ENCODE data around the gene ADCY7.

The ADCY7 gene

GRCh38 chr16:50266337-50267091 lies at the start of gene ADCY7:
Gene ADCY7 (plus strand): TSS chr16:50266551. CDS start chr16:50288180, 21,629 bp downstream.
- peak within 1 kb of the TSS; percentile 62 for H3K4me3 ChIP-seq (ENCODE audit: control insufficient read depth, low read depth, low read length)
- DNase-seq (ENCODE audit: low read depth) = peak; percentile 38
- TF ChIP-seq CTCF (IDR thresholded peaks at IDR 0.05; ENCODE audit: control insufficient read depth, insufficient read depth, low read depth, low read length, missing control alignments) = no peak

- H3K4me3 ChIP-seq (ENCODE audit: control insufficient read depth, low read depth, low read length) = no peak overlapping the region
- no peak for TF ChIP-seq CTCF (IDR thresholded peaks at IDR 0.05; ENCODE audit: control insufficient read depth, insufficient read depth, low read depth, low read length, missing control alignments)
Observed at GRCh38 chr16:50219402-50219975, 46.9 kb upstream of the ADCY7 start.

GRCh38 chr16:50224286-50224685 lies 42.1 kb upstream of the ADCY7 start:
- no peak for DNase-seq (ENCODE audit: low read depth)
- no peak for TF ChIP-seq CTCF (IDR thresholded peaks at IDR 0.05; ENCODE audit: control insufficient read depth, insufficient read depth, low read depth, low read length, missing control alignments)
- no peak overlapping the region for H3K4me3 ChIP-seq (ENCODE audit: control insufficient read depth, low read depth, low read length)

More at GRCh38 chr16:50219402-50219975, 46.9 kb upstream of the ADCY7 start:
- no peak for DNase-seq (ENCODE audit: low read depth)

GRCh38 chr16:50227120-50227519 lies 39.2 kb upstream of the ADCY7 start:
- TF ChIP-seq CTCF (IDR thresholded peaks at IDR 0.05; ENCODE audit: control insufficient read depth, insufficient read depth, low read depth, low read length, missing control alignments) = no peak
- no peak overlapping the region for H3K4me3 ChIP-seq (ENCODE audit: control insufficient read depth, low read depth, low read length)
- DNase-seq (ENCODE audit: low read depth) = no peak

GRCh38 chr16:50227665-50228064 lies 38.7 kb upstream of the ADCY7 start:
- no peak for TF ChIP-seq CTCF (IDR thresholded peaks at IDR 0.05; ENCODE audit: control insufficient read depth, insufficient read depth, low read depth, low read length, missing control alignments)
- no peak overlapping the region for H3K4me3 ChIP-seq (ENCODE audit: control insufficient read depth, low read depth, low read length)
- DNase-seq (ENCODE audit: low read depth) = no peak

GRCh38 chr16:50228364-50228868 lies 37.9 kb upstream of the ADCY7 start:
- no peak overlapping the region for H3K4me3 ChIP-seq (ENCODE audit: control insufficient read depth, low read depth, low read length)
- no peak for DNase-seq (ENCODE audit: low read depth)
- TF ChIP-seq CTCF (IDR thresholded peaks at IDR 0.05; ENCODE audit: control insufficient read depth, insufficient read depth, low read depth, low read length, missing control alignments) = no peak

Measured in AG09309 (cell line).